HG02973 (cell line): ENCODE results near the gene EVC.
"Not testable (repeated sequence)": the region's sequence is repeated elsewhere in the genome, so short reads cannot be mapped to it uniquely, and the experiment has no call there.

Experiments used
- ATAC-seq: cut with Tn5 transposase; IDR thresholded peaks from one replicate; pipeline ENCODE4 v1.9.1; 2021; ENCODE audit warnings: moderate library complexity; ENCODE audit not compliant: unreplicated experiment

The EVC gene

DNA sequence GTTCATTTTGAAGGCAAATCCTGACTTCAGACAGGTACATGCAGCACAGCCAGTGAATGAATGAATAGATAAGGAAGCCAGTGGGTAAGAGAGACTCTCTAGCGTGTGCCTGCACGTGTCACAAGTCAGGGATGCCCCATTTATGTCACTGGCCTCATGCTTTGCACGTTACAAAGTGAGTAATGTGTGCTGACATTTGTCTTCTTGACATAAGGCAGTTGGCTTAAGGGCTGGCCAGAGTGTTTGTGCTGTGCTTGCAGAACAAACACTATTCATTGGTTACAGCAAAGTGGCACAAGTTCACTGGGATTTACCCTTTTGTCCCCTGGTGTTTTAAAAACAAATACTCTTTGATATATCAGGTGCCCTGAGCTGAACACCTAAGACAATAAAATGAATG lies 125.9 kb downstream of the EVC start:
- no peak for ATAC-seq

- not testable (repeated sequence) for ATAC-seq
Measured at GRCh38 chr4:5837483-5837882, 126.5 kb downstream of the EVC start.

GRCh38 chr4:5839332-5839731 lies 128.3 kb downstream of the EVC start:
- ATAC-seq: no peak

- no peak for ATAC-seq
Measured at GRCh38 chr4:5839751-5840674, 129.0 kb downstream of the EVC start.

DNA sequence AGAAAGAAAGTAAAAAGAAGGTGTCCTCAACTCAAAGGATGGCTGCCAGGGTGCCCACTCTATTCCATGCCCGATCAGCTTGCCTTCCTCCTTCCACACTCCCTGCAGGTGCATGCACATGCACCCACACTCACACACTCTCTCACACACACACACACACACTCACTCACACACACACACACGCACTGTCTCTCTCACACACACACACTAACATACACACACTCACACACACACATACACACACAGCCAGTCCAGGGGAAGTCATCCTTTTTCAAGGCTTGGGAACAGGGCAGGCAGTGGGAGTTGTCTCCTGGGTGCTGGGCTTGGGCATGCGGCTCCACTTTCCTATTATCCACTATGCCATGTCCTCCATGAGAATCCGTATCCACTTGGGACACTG lies 131.5 kb downstream of the EVC start:
- no peak for ATAC-seq

DNA sequence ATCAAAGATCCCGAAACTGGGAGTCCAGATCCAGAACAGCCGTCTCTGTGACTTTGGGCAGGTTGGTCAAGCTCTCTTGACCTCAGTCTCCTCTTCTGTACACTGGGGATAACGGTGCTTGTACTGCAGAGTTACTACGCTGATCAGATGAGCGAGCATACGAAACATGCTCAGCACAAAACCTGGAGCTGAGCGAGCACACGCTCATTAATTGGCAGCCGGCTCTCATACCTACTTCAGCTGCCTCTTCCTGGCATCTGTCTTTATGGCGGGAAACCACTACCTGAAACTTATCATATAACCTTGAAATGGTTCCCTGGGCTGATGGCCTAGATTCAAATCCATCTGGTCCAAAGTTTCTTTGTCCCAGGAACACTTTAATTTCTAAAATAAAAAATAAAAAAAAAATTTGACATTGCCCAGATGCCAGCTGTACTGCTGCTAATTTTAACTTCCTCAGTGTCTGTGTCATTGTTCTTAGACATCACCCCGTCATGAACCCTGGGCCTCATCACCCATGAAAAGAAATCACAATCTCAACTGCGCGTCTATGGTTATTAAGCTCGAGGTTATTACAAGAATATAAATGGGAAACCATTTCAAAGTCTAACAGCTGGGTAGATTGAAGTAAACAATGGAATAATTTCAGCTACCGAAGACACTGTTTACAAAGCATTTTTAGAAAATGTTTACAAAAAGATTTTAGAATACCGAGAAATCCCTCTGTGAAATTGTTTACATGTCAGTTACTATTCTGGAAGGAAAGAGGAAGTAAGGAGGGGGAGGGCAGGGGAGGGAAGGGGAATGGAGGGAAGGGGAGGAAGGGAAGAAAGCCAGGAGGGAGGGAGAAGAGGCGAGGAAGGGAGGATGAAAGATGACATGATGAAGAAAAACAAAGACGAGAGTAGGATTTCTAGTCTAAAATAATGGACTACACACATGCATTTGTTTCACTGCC lies 132.9 kb downstream of the EVC start:
- ATAC-seq: no peak

DNA sequence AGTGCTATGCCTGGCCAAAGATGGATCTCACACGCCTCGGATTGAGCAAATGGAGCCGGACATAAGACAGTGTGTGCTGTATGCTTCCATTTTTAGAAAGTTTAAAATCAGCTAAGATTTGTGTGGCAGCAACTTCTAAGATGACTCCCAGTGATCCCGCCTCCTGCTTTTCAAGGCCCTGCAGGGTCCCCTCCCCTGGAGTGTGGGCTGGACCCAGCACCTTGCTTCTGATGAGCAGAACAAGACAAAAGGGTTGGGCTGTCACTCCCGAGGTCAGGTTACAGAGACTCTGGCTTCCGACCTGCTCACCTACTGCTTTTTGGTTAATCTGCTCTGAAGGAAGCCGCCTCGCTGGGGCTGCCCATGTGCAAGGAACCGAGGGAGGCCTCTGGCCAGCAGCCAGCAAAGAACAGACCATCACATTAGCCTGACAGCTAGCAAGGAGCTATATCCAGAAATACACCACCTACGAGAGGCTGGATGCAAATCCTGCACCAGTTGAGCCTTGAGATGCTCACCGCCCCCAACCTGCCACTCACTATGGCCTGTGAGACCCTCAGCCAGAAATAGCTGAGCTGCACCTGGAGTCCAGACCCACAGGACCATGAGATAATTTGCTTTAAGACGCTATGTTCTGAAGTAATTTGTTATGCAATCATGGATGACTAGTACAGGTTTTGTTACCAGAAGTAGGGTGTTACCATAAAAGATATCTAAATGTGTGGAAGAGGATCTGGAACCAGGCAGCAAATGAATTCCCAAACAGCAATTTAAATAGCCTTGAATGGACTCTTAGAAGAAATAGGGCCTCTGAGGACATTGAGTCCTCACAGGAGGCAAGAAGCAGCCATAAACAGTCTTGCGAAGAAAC lies 134.3 kb downstream of the EVC start:
- no peak for ATAC-seq

- ATAC-seq: no peak
Measured at GRCh38 chr4:5851637-5852301, 140.8 kb downstream of the EVC start.

- no peak for ATAC-seq
Measured at GRCh38 chr4:5852523-5853202, 141.7 kb downstream of the EVC start.

GRCh38 chr4:5854929-5855328 lies 143.9 kb downstream of the EVC start:
- ATAC-seq: no peak

DNA sequence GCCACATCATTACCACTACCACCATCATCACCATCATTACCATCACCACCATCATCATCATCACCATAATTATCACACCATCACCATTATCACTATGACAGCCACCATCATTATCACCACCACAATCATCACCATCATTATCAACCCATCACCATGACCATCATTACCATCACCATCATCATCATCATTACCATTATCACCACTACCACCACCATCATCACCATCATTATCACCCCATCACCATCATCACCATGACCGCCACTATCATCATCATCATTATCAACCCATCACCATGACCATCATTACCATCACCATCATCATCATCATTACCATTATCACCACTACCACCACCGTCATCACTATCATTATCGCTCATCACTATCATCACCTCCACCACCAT lies 145.4 kb downstream of the EVC start:
- ATAC-seq: not testable (repeated sequence)

DNA sequence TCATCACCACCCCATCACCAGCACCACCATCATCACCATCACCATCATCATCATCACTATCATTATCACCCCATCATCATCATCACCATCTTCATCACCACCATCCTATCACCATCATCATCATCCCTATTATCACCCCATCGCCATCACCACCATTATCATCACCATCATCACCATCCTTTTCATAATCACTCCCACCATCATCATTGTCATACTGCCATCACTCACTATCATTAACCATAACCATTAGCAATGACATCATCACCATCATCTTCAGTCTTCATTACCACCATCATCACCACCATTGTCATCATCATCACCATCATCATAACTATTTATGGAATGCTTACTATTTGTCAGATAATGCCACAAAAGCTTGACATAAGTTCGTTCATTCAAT lies 146.2 kb downstream of the EVC start:
- no peak for ATAC-seq

- no peak for ATAC-seq
Measured at GRCh38 chr4:5858020-5858769, 147.2 kb downstream of the EVC start.

GRCh38 chr4:5863461-5864113 lies 152.6 kb downstream of the EVC start:
- no peak for ATAC-seq
